GM12878 (cell line): ENCODE results near the gene ARHGAP45. TPM values are rescaled to one million over a fixed set of nuclear protein-coding genes. Genes with fewer than 3 reads are reported as not detected.

Source experiments
- ATAC-seq: fragments of 200-7000 bp; cut with Tn5 transposase; 3 replicates; pipeline ENCODE4 v1.9.1; 2020; ENCODE audit warnings: mild to moderate bottlenecking, moderate library complexity
- BruUV-seq: library from RNA; stranded (reverse); fragments of 400-500 nt; replicated peaks from 2 replicates; lab custom pipeline; 2021; lab: Mats Ljungman, UMichigan
- CTCF ChIA-PET: fragments of 300-600 bp; sonication (Branson Sonifier 250); formaldehyde crosslinking; extraction: SDS; loops from one replicate; lab custom pipeline; 2021; ENCODE audit warnings: inconsistent platforms; lab: Yijun Ruan, JAX
- POLR2A ChIA-PET: fragments of 350-600 bp; formaldehyde crosslinking; extraction: SDS; loops from one replicate; lab custom pipeline; 2021; ENCODE audit warnings: inconsistent platforms; lab: Charles Lee
- RAD21 ChIA-PET: fragments of 300-600 bp; sonication (Branson Sonifier 250); formaldehyde crosslinking; loops from one replicate; lab custom pipeline; 2023; ENCODE audit warnings: antibody characterized with exemption; ENCODE audit not compliant: unreplicated experiment; lab: Charles Lee
- SMC1A ChIA-PET: fragments of 300-600 bp; sonication (Branson Sonifier 250); formaldehyde crosslinking; loops from one replicate; lab custom pipeline; 2023; ENCODE audit not compliant: unreplicated experiment, uncharacterized antibody; lab: Charles Lee
- DNase-seq: peaks from one replicate; pipeline ENCODE4 v3.0.0-alpha.2; 2011; ENCODE audit warnings: low read depth, low spot score
- FAIRE-seq: peaks from 3 replicates; lab custom pipeline; 2011; peaks lifted over from hg19 to GRCh38; lab: Jason Lieb, UNC
- H2AFZ ChIP-seq: 2 replicates; pipeline ENCODE4 v1.6.0; 2011; ENCODE audit warnings: low read depth, low read length, control low read depth; ENCODE audit not compliant: control insufficient read depth
- H3K27ac ChIP-seq: 2 replicates; pipeline ENCODE4 v1.5.1; 2011; ENCODE audit warnings: control low read depth; ENCODE audit not compliant: control insufficient read depth, insufficient read depth
- H3K27me3 ChIP-seq, 2 experiments: replicated peaks in 1 of 2; 2 replicates each; pipeline versions ENCODE4 v1.6.0 to v1.6.1; 2011; ENCODE audit warnings: low read length in 1 of 2; ENCODE audit not compliant: control insufficient read depth in 2 of 2, insufficient read depth in 2 of 2
- H3K36me3 ChIP-seq, 2 experiments: 2 replicates each; pipeline ENCODE4 v1.5.1; 2011; ENCODE audit warnings: low read length in 1 of 2; ENCODE audit not compliant: control insufficient read depth in 2 of 2, insufficient read depth in 2 of 2
- H3K4me1 ChIP-seq: 2 replicates; pipeline ENCODE4 v1.6.1; 2011; ENCODE audit warnings: mild to moderate bottlenecking, low read length, moderate library complexity, mixed read lengths; ENCODE audit not compliant: control insufficient read depth, insufficient read depth
- H3K4me2 ChIP-seq: 2 replicates; pipeline ENCODE4 v1.6.0; 2011; ENCODE audit warnings: control low read depth; ENCODE audit not compliant: control insufficient read depth, insufficient read depth
- H3K4me3 ChIP-seq: fragments of 200-600 bp; sonication (generic); 2 replicates; pipeline ENCODE4 v1.5.1; 2016
- H3K79me2 ChIP-seq: 2 replicates; pipeline ENCODE4 v1.6.0; 2011; ENCODE audit warnings: low read length; ENCODE audit not compliant: control insufficient read depth, insufficient read depth
- H3K9ac ChIP-seq: 2 replicates; pipeline ENCODE4 v1.8.0; 2011; ENCODE audit warnings: low read length, control low read depth, mixed read lengths; ENCODE audit not compliant: control insufficient read depth, insufficient read depth
- H3K9me3 ChIP-seq: replicated peaks from 3 replicates; pipeline ENCODE4 v1.5.1; 2011; ENCODE audit warnings: mild to moderate bottlenecking, low read length; ENCODE audit not compliant: control insufficient read depth, insufficient read depth
- H4K20me1 ChIP-seq: 2 replicates; pipeline ENCODE4 v1.6.0; 2011; ENCODE audit not compliant: control insufficient read depth, insufficient read depth
- BACH1 ChIP-seq: fragments of 450-650 bp; IDR thresholded peaks from 2 replicates; pipeline ENCODE4 v1.6.1; 2017; ENCODE audit warnings: mild to moderate bottlenecking, borderline replicate concordance
- BHLHE40 ChIP-seq, 2 experiments: fragments of 450-650 bp in 1 of 2; IDR thresholded peaks; 2 replicates each; pipeline ENCODE4 v1.6.1; 2011 to 2017; ENCODE audit warnings: low read depth in 2 of 2, borderline replicate concordance in 1 of 2, improper control_type of control experiment in 1 of 2, low read length in 1 of 2, mild to moderate bottlenecking in 1 of 2
- CEBPZ ChIP-seq: fragments of 150-350 bp; IDR thresholded peaks from 2 replicates; pipeline ENCODE4 v1.6.1; 2016; ENCODE audit warnings: low read depth, low read length
- FOXK2 ChIP-seq: fragments of 450-650 bp; IDR thresholded peaks from 2 replicates; pipeline ENCODE4 v1.6.1; 2017; ENCODE audit warnings: mild to moderate bottlenecking, moderate library complexity
- JUNB ChIP-seq: IDR thresholded peaks from 2 replicates; pipeline ENCODE4 v1.6.1; 2016; ENCODE audit warnings: antibody characterized with exemption, mild to moderate bottlenecking
- KLF5 ChIP-seq: fragments of 450-650 bp; IDR thresholded peaks from 2 replicates; pipeline ENCODE4 v1.6.1; 2014; ENCODE audit warnings: mild to moderate bottlenecking; ENCODE audit not compliant: partially characterized antibody
- MAX ChIP-seq: IDR thresholded peaks from 2 replicates; pipeline ENCODE4 v1.6.1; 2012; ENCODE audit warnings: low read depth, low read length, improper control_type of control experiment
- MYB ChIP-seq: fragments of 150-350 bp; IDR thresholded peaks from 2 replicates; pipeline ENCODE4 v1.6.1; 2014; ENCODE audit warnings: mild to moderate bottlenecking, low read depth, low read length, borderline replicate concordance
- RUNX3 ChIP-seq: IDR thresholded peaks from 2 replicates; pipeline ENCODE4 v1.6.1; 2012; ENCODE audit warnings: low read length, inconsistent platforms
- SIX5 ChIP-seq: IDR thresholded peaks from 2 replicates; pipeline ENCODE4 v1.6.1; 2011; ENCODE audit warnings: mild to moderate bottlenecking, low read depth, low read length, moderate library complexity; ENCODE audit not compliant: severe bottlenecking
- SMAD1 ChIP-seq: fragments of 450-650 bp; IDR thresholded peaks from 2 replicates; pipeline ENCODE4 v1.6.1; 2018; ENCODE audit warnings: mild to moderate bottlenecking, low read depth; ENCODE audit not compliant: partially characterized antibody
- STAT3 ChIP-seq: IDR thresholded peaks from 2 replicates; pipeline ENCODE4 v1.6.1; 2011; ENCODE audit warnings: low read depth, low read length, improper control_type of control experiment
- WGBS: methylation state at CpG from one replicate; pipeline ENCODE4 v1.1.6; 2016; ENCODE audit warnings: low lambda C conversion rate; ENCODE audit not compliant: insufficient replicate concordance, insufficient coverage; ENCODE audit errors: missing lambda C conversion rate; 5-methylcytosine and 5-hydroxymethylcytosine counted together
- in situ Hi-C: fragments of 300-500 bp; cut with MboI; formaldehyde crosslinking; loops from 9 replicates; pipeline ENCODE4 v1.14.3; 2018; ENCODE audit warnings: mixed read lengths
- intact Hi-C: fragments of 100-400 bp; cut with micrococcal nuclease; formaldehyde crosslinking; loops from one replicate; pipeline ENCODE4 v1.14.2; 2022; ENCODE audit not compliant: unreplicated experiment
- polyA plus RNA-seq, 11 experiments: library from polyadenylated mRNA; depleted of rRNA in 4 of 11; unstranded in 6 of 11; stranded (reverse) in 5 of 11; fragments of >200 nt; fragmentation: Nextera tagmentation in 4 of 11; fragmentation: Illumina TruSeq in 1 of 11; extraction: Ambion mirVana in 4 of 11; extraction: Trizol in 1 of 11; gene quantifications; 1 replicate in 1 of 11; 2 replicates in 10 of 11; pipeline versions ENCODE4 v1.2.1 to v1.2.3, GENCODE V29; 2011 to 2016; ENCODE audit warnings: inconsistent platforms in 2 of 11, missing spikeins in 2 of 11, low read depth in 1 of 11
- total RNA-seq, 4 experiments: library from RNA; depleted of rRNA in 3 of 4; stranded (reverse); fragments of >200 nt in 3 of 4; fragmentation: Illumina TruSeq in 1 of 4; extraction: Trizol in 1 of 4; gene quantifications; 2 replicates each; pipeline versions ENCODE4 v1.2.1 to v1.2.3, GENCODE V29; 2013 to 2021

The ARHGAP45 gene
- total and polyA plus RNA-seq, 10 of the 15 experiments (the other 5 are each of a cell fraction or from before 2014, with no cell fraction given) = 1.4 to 151 (median 59.9) TPM

GRCh38 chr19:1068009-1069001 is 1.3 kb downstream of the ARHGAP45 start (continued):
- TF ChIP-seq CEBPZ = no peak
- TF ChIP-seq BACH1 = no peak
- no peak for TF ChIP-seq FOXK2
- TF ChIP-seq MYB = no peak
- TF ChIP-seq, all 136 proteins: peak for 19

- RAD21 ChIA-PET = no interaction called here
- peak; percentile 64 for FAIRE-seq
- peaks cover 46% of the 10 kb centered on the region for H3K79me2 ChIP-seq
- ATAC-seq = peak; percentile 49
- BruUV-seq = TSS peak; percentile 60
- H3K36me3 ChIP-seq = peaks cover 11 to 19% of the 10 kb centered on the region in 2 experiments; a peak in 3 of 4 replicates
- no peak for DNase-seq
- peak overlapping the region; percentile 98 for H3K4me3 ChIP-seq
- no peaks in the 10 kb centered on the region for H3K27me3 ChIP-seq
- H3K9ac ChIP-seq = peak overlapping the region; percentile 90
- intact Hi-C loops (loop anchor here (1.0 to 2.0 kb wide), 2 partner anchors 34 to 48 kb away; partner anchors contain the start of genes GPX4, RNU6-2 and TMEM259), in situ Hi-C loops (no loop called here)
- POLR2A ChIA-PET = interaction anchor here (0.8 to 3.0 kb wide), 3 partner anchors 17 to 30 kb away, joined by 4 to 32 read pairs (median 6); partner anchors contain the start of gene ABCA7
- peaks cover 19% of the 10 kb centered on the region for H3K4me1 ChIP-seq
- WGBS = 2% methylated on average over 25 of the region's 25 CpGs
- H3K27ac ChIP-seq = peak overlapping the region; percentile 95
- no peak overlapping the region for H2AFZ ChIP-seq
- no peaks in the 10 kb centered on the region for H3K9me3 ChIP-seq
- H3K4me2 ChIP-seq = peak overlapping the region; percentile 82
- no peaks in the 10 kb centered on the region for H4K20me1 ChIP-seq
- CTCF ChIA-PET = interaction anchor here (1.8 kb wide), 1 partner anchor 19 kb away, joined by 5 read pairs; no protein-coding TSS in a partner anchor
- SMC1A ChIA-PET = interaction anchor here (1.1 kb wide), 1 partner anchor 29 kb away, joined by 3 read pairs; no protein-coding TSS in a partner anchor
- TF ChIP-seq SIX5 (no peak), STAT3 (no peak), SMAD1 (no peak), MAX (peak; percentile 91), BHLHE40 (IDR thresholded peaks at IDR 0.05; ENCODE audit: borderline replicate concordance in 1 of 2, low read depth in 2 of 2, low read length in 1 of 2) (peak; percentile 62 to 76; a peak in 3 of 4 replicates), KLF5 (no peak), RUNX3 (peak; percentile 58), JUNB (no peak)
Measured at GRCh38 chr19:1069009-1069779, 2.2 kb downstream of the ARHGAP45 start.
